NCI-H2196 treated with DMSO at 0.1 percent for 48 hours (cell line): Measurements from ENCODE around the gene CRYBB3.
"Not testable (repeated sequence)": the region's sequence is repeated elsewhere in the genome, so short reads cannot be mapped to it uniquely, and the experiment has no call there.

Source experiments
- DNase-seq: peaks from one replicate; lab custom pipeline; 2025; ENCODE audit not compliant: unreplicated experiment; lab: John Stamatoyannopoulos, UW

CRYBB3 gene

DNA sequence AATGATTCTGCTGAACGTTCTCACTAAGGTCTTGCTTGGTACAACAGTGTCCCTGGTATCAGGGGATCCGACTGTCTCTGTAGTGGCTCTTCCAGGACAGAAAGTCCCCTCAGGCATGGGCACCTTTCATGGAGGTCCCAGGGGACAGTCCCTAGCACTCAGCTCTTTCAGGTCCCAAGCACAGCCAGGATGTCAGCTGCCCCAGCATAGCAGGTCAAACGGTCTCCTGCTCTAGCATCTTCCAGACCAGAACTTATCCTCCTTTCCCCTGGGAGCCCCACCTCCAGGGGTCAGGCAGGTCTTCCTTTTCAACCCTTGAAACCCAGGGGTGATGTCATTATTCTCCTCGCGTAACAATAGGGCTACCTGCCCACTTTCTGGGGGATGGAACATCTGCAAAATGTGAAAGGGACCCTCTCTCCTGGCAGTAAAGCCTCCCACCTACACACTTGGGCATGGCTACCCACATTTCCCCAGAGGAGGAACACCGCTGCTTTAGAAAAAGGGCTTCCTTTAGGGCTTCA is 24.7 kb upstream of the CRYBB3 start:
- DNase-seq: no peak

DNA sequence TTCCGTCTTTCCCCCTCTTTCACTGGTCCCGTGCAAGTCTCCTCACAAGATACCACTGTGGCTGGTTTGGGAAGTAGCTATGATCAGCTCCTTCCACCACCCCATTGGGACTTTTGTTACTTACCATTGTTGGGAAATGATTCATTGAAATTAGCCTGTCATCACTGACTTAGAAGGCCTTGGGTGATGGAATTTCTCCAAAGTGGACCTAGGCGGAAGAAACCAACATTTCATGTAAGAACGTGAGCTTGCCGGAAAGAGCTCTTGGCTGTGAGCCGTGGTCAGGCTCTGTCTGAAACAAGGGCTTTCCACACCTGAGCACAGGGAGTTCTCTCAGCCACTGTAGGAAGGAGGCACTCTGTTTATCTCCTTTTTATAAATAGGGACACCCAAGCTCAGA is 23.5 kb upstream of the CRYBB3 start:
- no peak for DNase-seq

DNA sequence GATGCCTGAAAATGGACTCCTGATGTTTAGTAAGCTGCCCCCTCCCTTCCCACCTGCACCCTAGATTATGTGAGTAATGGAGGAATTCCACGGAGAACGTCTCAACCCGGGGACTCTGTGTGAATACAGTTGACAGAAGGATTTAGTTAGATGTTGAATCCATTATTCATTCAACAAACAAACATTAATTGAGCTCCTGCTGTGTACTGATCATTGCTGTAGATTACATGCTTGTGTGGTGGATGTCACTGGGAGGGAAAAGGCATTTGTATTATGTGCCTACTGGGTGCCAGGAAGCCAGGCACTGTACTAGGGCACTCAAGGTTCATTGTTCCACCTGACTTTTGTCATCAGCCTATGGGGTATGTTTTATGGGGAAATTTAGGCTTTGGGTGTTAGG is 22.9 kb upstream of the CRYBB3 start:
- no peak for DNase-seq

DNA sequence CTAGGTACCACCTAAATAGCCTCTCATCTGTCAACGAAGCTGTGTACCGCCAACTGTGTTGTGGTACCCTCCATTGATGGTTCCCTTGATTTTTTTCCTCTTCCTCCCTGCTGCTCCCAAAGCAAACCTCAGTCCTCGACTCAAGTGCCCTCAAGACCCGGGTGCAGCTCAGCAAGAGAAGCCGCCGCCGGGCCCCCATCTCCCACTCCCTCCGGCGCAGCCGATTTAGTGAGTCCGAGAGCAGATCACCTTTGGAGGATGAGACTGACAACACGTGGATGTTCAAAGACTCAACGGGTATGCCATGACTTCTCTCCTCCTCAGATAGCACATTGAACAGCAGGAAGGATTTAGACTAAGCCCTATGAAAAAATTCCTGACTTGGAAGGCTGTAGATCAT is 22.4 kb upstream of the CRYBB3 start:
- no peak for DNase-seq

DNA sequence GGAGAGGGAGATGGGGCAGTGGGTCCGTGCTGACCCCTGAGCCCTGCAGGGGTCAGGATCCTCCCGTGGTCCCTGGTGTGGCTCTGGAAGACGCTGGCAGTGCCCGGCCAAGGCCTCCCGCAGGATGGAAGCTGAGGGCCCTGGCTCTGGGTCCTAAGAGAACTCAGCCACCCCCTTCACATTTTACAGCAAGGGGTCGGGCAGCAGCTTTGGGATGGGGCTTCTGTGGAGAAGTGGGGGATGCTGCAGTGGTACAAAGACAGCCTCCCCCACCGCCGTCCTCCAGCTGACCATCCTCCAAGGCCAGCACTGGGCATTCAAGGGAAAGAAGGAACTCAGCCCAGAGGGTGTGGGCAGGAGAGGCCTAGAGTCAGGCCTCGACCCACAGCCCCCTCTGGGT is 21.8 kb upstream of the CRYBB3 start:
- no peak for DNase-seq

DNA sequence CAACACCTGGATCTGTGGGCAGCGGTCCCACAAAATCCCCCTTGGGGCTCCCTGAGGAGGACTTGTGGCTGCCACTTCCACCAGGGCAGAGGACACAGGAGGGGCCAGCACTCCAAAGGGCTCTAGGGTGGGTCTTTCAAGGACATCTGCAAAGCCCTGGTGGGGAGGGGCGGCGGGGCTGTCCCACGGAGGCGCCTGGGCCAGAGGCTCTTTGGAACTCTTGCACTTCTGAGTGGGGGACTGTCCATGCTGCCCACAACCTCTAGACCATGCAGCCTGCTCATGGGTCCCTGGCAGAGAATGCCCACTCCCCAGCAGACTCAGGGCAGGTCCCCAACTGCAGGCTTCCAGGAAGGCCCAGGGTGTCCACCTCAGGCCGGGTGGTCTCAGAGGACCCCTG is 21.3 kb upstream of the CRYBB3 start:
- DNase-seq: not testable (repeated sequence)

DNA sequence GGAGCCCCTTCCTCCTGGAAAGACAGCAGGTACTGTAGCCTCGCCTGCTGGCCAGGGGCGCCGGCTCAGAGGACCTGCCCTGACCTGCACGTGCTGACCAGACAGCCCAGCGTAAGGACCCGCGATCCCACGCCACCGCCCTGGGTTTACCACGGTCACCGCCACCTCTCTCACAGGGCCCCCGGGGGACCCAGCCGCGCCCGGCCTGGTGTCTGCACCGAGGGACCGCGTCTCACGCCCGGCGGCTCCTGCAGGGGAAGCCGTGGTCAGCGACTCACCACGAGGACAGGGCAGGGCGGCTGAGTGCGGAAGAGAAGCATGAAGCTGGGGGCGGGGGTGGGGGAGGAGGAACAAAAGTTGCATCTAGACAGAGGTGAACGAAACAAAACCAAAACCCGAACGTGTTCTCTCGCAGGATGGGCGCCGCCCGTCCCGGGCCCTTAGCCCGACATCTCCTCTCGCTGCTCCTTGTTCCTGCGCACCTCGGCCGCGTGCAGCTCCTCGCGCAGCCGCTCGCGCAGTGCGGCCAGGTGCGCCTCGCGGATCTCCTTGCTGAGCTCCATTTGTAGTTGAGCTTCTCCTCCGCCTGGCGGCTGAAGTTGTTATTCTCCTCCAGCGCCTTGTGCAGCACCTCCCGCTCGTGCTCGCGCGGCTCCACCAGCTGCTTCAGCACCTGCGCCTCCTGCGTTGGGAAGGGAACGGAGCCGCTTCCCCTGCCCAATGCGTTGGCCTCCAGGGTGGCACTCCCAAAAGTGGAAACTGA is 20.6 kb upstream of the CRYBB3 start:
- not testable (repeated sequence) for DNase-seq

DNA sequence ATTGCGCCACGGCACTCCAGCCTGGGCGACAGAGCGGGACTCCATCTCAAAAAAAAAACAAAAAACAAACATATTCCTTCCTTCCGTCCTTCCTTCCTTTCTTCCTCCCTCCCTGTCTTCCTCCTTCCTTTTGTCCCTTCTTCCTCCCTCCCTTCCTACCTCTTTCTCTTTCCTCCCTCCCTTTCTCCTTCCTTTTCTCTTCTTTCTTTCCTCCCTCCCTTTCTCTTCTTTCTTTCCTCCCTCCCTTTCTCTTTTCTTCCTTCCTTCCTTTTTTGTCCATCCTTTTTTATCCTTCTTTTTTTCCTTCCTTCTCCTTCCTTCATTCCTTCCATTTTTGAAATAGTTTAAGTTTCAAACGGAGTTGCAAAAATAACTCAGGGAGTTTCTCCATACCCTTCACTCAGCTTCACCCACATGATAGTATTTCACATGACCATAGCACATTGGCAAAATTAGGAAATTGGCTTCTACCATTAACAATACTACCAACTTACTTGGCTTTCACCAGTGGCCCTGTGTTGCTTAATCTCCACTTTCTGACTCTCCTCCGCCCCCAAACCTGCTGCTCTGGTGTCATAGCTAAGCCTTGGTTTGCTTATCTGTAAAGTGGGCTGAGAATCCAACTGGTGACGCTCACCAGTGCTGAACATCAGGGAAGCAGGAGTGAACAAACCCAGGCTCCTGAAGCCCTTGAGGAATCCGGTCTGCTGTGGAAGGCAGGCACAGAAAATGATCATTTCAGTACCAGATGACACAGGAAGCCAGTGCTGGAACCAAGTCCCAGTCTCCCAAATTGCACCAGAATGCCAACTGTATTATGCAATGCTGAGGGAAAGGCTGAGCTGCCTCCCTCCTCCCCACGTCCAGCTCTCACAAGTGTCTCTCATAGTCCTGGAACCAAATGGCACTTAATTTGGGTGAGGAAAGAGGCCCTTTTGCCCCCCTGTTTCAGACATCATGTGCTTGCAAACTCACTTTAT is 17.2 kb upstream of the CRYBB3 start:
- no peak for DNase-seq

DNA sequence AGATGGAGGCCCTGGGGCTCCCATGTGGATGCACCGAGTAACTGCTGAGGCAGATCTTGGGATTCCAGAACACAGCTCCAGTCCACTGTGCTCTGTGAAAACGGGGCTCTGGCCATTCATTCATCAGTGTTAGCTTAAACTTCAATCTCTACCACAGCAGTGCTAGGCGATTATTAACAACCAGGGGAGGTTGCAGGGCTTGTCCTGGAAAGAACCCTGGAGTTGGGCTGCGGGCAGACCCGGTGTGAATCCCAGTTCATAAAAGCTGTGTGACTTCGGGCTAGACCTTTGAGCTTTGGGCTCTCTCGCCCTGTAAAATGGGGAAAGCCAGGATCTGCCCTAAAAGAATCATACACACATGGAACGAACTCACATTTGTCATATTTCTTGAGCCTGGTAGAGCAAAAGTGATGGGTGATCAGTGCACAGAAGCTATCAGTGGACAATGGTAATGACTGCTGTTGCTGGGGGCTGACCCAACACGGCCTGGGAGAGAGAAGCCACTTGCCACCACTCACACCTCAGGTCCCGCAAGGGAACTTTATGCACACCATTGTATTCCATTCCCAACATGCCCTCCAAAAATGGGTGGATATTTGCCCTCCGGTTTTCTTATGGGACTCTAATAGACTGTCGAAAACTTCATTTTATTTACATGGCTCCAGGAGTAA is 15.6 kb upstream of the CRYBB3 start:
- DNase-seq: no peak

DNA sequence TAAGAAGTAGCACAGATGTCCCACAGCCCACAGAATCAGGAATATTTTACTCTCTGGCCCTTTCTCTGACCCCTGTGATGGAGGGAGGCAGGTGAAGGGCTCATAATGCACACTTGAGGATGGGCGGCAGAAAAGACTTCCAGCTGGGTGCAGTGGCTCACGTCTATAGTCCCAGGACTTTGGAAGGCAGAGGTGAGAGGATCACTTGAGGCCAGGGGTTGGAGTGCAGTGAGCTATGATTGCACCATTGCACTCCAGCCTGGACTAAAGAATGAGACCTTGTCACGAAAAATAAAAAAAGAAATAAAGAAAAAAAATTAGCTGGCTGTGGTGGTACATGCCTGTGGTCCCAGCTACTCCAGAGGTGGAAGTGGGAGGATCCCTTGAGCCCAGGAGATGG is 13.5 kb upstream of the CRYBB3 start:
- no peak for DNase-seq

DNA sequence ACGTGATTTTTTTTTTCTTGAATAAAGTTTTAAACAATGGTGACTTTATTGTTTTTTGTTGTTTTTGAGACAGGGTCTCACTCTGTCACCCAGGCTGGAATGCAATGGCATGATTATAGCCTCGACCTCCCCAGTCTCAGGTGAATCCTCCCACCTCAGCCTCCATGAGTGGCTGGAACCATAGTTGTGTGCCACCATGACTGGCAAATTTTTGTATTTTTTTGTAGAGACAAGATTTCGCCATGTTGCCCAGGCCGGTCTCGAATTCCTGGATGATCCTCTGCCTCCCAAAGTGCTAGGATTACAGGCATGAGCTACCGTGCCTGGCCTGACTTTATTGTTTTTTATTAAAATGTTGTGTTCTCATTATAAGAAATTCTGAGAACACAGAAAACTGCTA is 12.2 kb upstream of the CRYBB3 start:
- no peak for DNase-seq

DNA sequence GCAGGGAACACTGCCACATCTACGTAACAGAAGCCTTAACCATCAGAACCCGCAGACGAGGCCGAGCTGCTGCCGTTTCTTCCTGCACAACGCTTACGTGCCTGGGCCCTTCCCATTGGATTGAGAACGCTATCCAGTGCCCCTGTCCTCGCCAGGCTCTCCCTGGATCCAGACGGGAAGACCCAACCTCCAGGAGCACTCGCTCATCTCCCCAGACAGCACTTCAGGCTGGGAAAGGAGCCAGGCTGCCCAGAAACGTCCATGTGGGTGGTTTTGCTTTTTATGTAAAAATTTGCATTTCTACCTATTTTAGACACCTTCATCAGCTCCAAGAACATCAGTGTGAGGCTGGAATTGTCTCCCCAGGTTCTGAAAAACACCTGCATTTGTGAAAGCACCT is 7.3 kb upstream of the CRYBB3 start:
- DNase-seq: no peak

DNA sequence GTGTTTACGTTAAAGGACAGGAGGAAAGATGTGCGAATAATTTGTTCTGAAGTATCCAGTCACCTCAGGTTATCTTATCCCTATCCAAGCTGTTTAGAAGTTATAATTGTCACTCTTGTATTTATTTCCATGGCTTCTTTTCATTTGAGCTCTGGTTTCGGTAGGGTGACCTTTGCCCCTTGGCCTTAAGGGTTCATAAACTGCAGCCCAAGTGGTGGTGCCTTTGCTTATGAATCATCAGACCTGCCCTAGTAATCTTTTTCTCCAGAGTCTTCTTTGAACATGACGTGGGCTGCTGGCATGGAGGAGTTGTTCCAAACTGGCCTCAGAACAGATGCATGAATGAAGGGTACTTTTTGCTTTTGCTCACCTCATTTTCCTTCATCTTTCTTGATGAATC is 6.5 kb upstream of the CRYBB3 start:
- no peak for DNase-seq

DNA sequence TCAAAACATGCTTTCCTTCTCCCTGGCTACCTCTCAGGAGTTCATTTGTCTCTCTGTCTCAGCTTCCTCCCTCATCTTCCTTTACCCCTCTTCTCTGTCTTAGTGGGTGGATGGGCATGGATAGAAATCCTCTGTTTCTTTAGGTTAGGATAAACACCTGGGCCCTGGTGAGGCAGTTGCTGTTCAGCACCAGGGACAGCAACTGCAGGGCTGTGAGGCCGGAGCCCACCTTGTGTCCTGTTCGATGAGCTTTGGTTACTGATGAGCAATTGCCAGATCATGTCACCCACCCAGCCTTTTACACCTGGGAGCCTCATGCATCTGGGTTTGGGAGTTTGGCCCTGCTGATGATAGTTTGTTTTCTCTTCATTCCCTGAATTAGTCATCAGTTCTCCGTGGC is 6.1 kb upstream of the CRYBB3 start:
- DNase-seq: no peak

DNA sequence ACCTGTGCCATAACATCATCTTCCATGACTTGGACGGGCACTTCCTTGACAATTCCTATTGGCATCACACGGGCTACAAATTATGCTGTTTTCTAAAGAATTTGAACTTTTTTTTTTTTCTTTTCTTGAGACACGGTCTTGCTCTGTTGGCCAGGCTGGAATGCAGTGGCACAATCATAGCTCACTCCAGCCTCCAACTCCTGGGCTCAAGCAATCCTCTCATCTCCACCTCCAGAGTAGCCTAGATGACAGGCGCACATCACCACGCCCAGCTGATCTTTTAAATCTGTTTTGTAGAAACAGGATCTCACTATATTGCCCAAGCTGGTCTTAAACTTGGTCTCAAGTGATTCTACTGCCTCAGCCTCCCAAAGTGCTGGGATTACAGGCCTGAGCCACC is 3.3 kb upstream of the CRYBB3 start:
- no peak for DNase-seq

DNA sequence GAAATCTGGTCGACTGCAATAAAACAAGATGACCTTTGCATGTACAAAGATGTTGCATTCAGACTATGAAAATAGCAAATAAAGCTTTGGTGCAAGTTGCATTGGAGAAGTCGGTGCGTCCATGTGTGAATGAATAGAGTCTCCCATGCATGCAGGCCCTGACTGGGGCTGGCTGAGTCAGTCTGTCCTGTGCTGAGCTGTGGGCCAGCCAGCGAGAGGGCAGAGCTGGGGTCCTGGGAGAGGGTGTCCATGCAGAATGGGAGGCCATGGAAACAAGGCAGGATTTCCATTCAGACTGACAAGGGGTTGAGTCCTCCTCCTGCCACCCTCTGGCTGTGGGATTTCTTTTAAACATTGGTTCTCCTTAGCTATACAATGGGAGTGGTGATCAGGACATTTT is 2.3 kb upstream of the CRYBB3 start:
- DNase-seq: no peak

DNA sequence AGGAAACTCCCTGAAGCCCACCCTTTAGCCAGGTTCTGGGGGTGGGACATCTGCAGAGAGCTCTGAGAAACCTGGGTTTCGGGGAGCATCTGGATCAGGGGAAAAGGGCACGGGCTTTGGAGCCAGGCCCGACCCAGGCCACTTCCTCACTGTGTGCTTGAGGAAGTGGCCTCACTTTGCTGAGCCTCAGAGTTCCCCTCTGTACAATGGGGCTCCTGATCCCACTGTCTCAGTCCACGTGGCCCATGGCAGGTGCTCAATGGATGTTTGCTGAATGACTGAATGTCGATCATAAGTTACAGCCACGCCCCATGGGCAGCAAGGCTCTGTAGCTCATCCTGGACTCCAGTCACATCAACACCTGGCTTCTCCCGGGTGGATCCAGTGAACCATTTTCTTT is 1.3 kb downstream of the CRYBB3 start:
- no peak for DNase-seq

DNA sequence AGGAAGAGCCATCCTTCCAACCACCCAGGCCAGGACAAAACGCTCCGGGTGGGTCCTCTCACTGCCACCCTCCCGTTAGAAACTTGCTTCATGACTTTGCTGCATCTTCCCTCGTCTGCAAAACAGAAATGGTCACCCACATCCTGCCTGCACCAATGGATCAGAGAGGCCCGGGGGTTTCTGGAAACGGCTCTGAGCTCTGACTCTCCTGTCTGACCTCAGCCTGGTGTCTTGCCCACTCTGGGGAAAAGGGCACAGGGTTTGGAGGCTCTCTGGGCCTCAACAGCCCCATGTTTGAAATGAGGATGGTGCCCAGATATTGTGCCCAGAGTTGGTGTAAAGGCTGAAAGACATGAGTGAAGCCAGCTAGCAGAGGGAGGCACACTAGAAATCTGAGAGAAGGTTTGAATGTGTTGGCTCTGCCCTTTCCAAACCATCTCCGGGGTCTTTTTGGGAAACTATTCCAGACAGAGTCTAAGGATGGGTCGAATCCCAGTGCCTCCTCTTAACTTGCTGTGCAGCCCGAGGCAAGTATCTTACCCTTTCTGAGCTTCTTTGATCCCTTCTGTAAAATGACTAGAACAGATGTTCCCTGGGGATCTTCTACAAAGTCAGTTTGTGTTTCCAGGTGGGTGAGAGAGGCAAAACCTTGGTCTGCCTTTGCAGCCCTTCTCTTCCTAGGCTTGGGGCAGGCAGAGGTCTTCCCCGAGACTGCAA is 2.1 kb downstream of the CRYBB3 start:
- no peak for DNase-seq

DNA sequence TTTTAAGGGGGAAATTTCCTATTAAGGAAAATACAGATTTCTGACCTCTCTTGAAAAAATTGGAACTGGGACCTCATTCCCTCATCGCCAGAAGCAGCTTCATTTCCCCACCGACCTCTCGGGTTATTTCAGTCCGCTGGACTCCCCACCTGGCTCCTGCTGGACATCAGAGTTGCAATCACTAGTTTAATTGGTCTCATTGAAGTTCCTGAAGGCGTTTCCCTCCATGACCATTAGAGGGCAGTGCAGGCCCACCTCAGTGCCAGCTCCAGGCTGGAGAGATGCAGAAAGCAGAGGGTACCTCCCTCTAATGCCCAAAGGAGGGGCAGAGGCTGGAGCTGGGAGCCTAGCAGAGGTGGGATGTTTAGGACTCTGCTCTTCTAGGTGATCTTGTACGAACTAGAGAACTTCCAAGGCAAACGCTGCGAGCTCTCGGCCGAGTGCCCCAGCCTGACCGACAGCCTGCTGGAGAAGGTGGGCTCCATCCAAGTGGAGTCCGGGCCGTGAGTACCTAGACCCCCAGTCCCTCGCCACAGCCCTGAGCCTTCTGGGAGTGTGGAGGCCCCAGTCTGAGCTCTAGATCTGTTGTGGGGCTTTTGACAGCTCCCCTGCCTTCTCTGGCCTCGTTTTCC is 2.7 kb downstream of the CRYBB3 start:
- DNase-seq: peak; percentile 23

DNA sequence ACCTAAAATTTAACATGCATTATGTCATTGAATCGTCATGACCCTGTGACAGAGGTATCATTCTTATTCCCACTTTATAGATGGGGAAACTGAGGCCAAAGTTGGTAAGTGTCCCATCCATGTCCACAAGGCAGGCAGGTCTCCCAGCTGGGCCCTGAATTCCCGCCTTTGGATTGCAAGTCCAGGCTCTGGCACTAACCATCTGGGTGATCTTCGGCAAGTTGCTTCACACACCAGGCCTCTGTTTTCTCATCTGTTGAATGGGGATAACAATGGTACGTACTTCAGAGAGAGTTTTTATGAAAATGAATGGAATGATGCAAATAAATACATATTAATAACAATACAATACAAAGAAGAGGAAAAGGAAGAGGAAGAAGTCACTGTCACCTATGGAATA is 3.4 kb downstream of the CRYBB3 start:
- DNase-seq: no peak
